Adrenal gland (tissue), 12 donors: ENCODE measurements around the gene PLD1. TPM values are rescaled to one million over a fixed set of nuclear protein-coding genes. Genes with fewer than 3 reads are reported as not detected.

ENCODE experiments used
- DNase-seq, 7 donors: peaks; one replicate each; pipeline ENCODE4 v3.0.0-alpha.2; 2019 to 2020
- H3K27ac ChIP-seq, 5 donors: fragments of 200-600 bp; sonication (generic) in 4 of 5; 1 replicate in 3 of 5; 2 replicates in 2 of 5; pipeline versions ENCODE4 v1.5.1 to v1.8.0; 2016 to 2020; ENCODE audit warnings: mild to moderate bottlenecking in 1 of 5
- H3K27me3 ChIP-seq: fragments of 200-600 bp; 2 replicates; pipeline ENCODE4 v1.8.0; 2021
- H3K36me3 ChIP-seq, 2 donors: fragments of 200-600 bp; replicated peaks in 1 of 2; 1 replicate in 1 of 2; 2 replicates in 1 of 2; pipeline versions ENCODE4 v1.5.1 to v1.8.0; 2018 to 2022
- H3K4me1 ChIP-seq, 2 donors: fragments of 200-600 bp; replicated peaks in 1 of 2; 1 replicate in 1 of 2; 2 replicates in 1 of 2; pipeline versions ENCODE4 v1.5.1 to v1.8.0; 2018 to 2021
- H3K4me3 ChIP-seq, 4 donors: fragments of 200-600 bp; sonication (generic) in 3 of 4; one replicate each; pipeline ENCODE4 v1.5.1; 2016 to 2018
- H3K9me3 ChIP-seq, 3 donors: fragments of 200-600 bp; sonication (generic) in 1 of 3; replicated peaks in 1 of 3; 1 replicate in 2 of 3; 2 replicates in 1 of 3; pipeline versions ENCODE4 v1.5.1 to v1.8.0; 2016 to 2021
- CTCF ChIP-seq, 6 experiments: fragments of 450-650 bp in 4 of 6; fragments of 200-600 bp in 2 of 6; sonication (generic) in 1 of 6; IDR thresholded peaks; 1 replicate in 5 of 6; 2 replicates in 1 of 6; pipeline versions ENCODE4 v1.5.1 to v1.8.0; 2016 to 2021; ENCODE audit warnings: antibody characterized with exemption in 6 of 6, mild to moderate bottlenecking in 2 of 6, moderate library complexity in 1 of 6
- POLR2A ChIP-seq, 2 donors: fragments of 450-650 bp; IDR thresholded peaks; one replicate each; pipeline ENCODE4 v1.6.1; 2017; ENCODE audit warnings: antibody characterized with exemption in 2 of 2, mild to moderate bottlenecking in 2 of 2, moderate library complexity in 1 of 2
- WGBS, 4 donors: extraction: QIAGEN DNeasy Blood & Tissue Kit in 2 of 4; methylation state at CpG; one replicate each; pipeline versions ENCODE4 v1.1.5 to v1.1.7; 2013 to 2017; 5-methylcytosine and 5-hydroxymethylcytosine counted together
- intact Hi-C, 2 donors: fragments of 100-400 bp; cut with DNase I; formaldehyde crosslinking; loops; one replicate each; pipeline versions ENCODE4 v1.14.1 to v1.15.0; 2022 to 2023
- polyA plus RNA-seq, 3 donors: library from polyadenylated mRNA; stranded (reverse); fragments of 200-250 nt in 2 of 3; fragments of 350-450 nt in 1 of 3; fragmentation: Illumina TruSeq in 1 of 3; extraction: RNeasy Lipid Tissue Mini Kit (QIAGEN cat#74804) in 1 of 3; gene quantifications; one replicate each; pipeline ENCODE4 v1.2.3, GENCODE V29; 2013 to 2014
- total RNA-seq, 9 donors: library from RNA; depleted of rRNA in 4 of 9; stranded (reverse); fragments of >200 nt in 4 of 9; fragments of 120-200 nt in 1 of 9; fragmentation: NEBNext Ultra II Directional in 1 of 9; extraction: Animal tissue kit (Norgen Biotek cat#: 25700) in 1 of 9; gene quantifications; one replicate each; pipeline versions ENCODE4 v1.1.0 to v1.2.4, GENCODE V29; 2013 to 2023
- donor health status: healthy with polysubstance abuse.
- donor health status: Bipolar disorder and iron deficiency.
- donor health status: DM: yes; HTN: yes; CAD: no.
- donor health status: DM: no; HTN: no; CAD: no.
- donor health status: DM: no; HTN: no; CAD: no.
- donor health status: DM: yes; HTN: yes; CAD: no.

The PLD1 gene
- total and polyA plus RNA-seq, 12 donors = 25.7 to 178 (median 94.5) TPM

- Histone ChIP-seq H3K36me3 (peaks cover 0 to 36% of the 10 kb centered on the region in 2 donors), H3K4me1 (peaks cover 10 to 30% of the 10 kb centered on the region in 2 donors), H3K27ac (peak overlapping the region in 1 of 5 donors; percentile 9), H3K4me3 (no peak overlapping the region), H3K27me3 (no peaks in the 10 kb centered on the region), H3K9me3 (no peaks in the 10 kb centered on the region)
- intact Hi-C loops = no loop called here
- DNase-seq = no peak
- 79 to 97% (median 83%) methylated on average over 2 of the region's 2 CpGs for WGBS, 4 donors
- TF ChIP-seq CTCF (IDR thresholded peaks at IDR 0.05) = no peak
- no peak for TF ChIP-seq POLR2A (IDR thresholded peaks at IDR 0.05)
These were observed 73.7 kb downstream of the PLD1 start for GRCh38 chr3:171736556-171736955.

GRCh38 chr3:171733561-171733960 is 76.7 kb downstream of the PLD1 start:
- no peak overlapping the region for H3K4me3 ChIP-seq
- no peaks in the 10 kb centered on the region for H3K9me3 ChIP-seq
- intact Hi-C loops = no loop called here
- no peak overlapping the region for H3K27ac ChIP-seq
- TF ChIP-seq POLR2A (IDR thresholded peaks at IDR 0.05) (no peak), CTCF (IDR thresholded peaks at IDR 0.05) (no peak)
- DNase-seq = no peak
- H3K27me3 ChIP-seq = no peaks in the 10 kb centered on the region
- H3K4me1 ChIP-seq = peaks cover 8 to 9% of the 10 kb centered on the region in 2 donors
- peaks cover 0 to 36% of the 10 kb centered on the region in 2 donors for H3K36me3 ChIP-seq

- H3K27me3 ChIP-seq = no peaks in the 10 kb centered on the region
- TF ChIP-seq CTCF (IDR thresholded peaks at IDR 0.05) (no peak), POLR2A (IDR thresholded peaks at IDR 0.05) (no peak)
- no peaks in the 10 kb centered on the region for H3K9me3 ChIP-seq
- peaks cover 0 to 36% of the 10 kb centered on the region in 2 donors for H3K36me3 ChIP-seq
- no peak overlapping the region for H3K27ac ChIP-seq
- intact Hi-C loops = no loop called here
- WGBS, 4 donors = 85 to 100% (median 98%) methylated on average over 3 of the region's 3 CpGs
- no peak overlapping the region for H3K4me3 ChIP-seq
- DNase-seq = no peak
- peaks cover 10 to 17% of the 10 kb centered on the region in 2 donors for H3K4me1 ChIP-seq
These were observed 77.5 kb downstream of the PLD1 start for GRCh38 chr3:171732756-171733155.

GRCh38 chr3:171731691-171732090 is 78.6 kb downstream of the PLD1 start:
- intact Hi-C loops = no loop called here
- H3K4me1 ChIP-seq = peaks cover 10 to 17% of the 10 kb centered on the region in 2 donors
- no peak overlapping the region for H3K4me3 ChIP-seq
- H3K27ac ChIP-seq = no peak overlapping the region
- 84 to 91% (median 88%) methylated on average over 3 to 4 of the region's 4 CpGs for WGBS, 4 donors
- TF ChIP-seq POLR2A (IDR thresholded peaks at IDR 0.05) (no peak), CTCF (IDR thresholded peaks at IDR 0.05) (no peak)
- H3K27me3 ChIP-seq = no peaks in the 10 kb centered on the region
- DNase-seq = no peak
- no peaks in the 10 kb centered on the region for H3K9me3 ChIP-seq
- peaks cover 0 to 35% of the 10 kb centered on the region in 2 donors for H3K36me3 ChIP-seq
